HG03432 (cell line): ENCODE data around the gene ZNF646.

ENCODE experiments used
- ATAC-seq: cut with Tn5 transposase; IDR thresholded peaks from one replicate; pipeline ENCODE4 v1.9.1; 2021; ENCODE audit warnings: mild to moderate bottlenecking, moderate library complexity; ENCODE audit not compliant: unreplicated experiment

ZNF646 gene

DNA sequence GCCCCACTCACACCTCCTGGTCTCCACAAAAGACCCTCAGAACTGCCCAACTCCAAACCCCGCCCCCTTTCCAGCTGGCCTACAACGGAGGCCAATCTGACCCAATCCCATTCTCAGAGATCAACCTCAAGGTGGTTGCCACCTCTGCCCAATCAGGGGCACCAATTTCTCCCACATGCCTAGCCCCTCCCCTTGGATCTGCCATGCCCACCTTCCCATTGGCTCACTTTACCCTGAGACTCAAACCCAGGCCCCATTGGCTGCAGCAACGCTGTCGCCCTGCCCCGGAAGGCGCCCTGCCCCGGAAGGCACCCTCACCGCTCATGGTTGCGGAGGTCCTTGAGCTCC lies 10.8 kb upstream of the ZNF646 start:
- ATAC-seq: no peak

DNA sequence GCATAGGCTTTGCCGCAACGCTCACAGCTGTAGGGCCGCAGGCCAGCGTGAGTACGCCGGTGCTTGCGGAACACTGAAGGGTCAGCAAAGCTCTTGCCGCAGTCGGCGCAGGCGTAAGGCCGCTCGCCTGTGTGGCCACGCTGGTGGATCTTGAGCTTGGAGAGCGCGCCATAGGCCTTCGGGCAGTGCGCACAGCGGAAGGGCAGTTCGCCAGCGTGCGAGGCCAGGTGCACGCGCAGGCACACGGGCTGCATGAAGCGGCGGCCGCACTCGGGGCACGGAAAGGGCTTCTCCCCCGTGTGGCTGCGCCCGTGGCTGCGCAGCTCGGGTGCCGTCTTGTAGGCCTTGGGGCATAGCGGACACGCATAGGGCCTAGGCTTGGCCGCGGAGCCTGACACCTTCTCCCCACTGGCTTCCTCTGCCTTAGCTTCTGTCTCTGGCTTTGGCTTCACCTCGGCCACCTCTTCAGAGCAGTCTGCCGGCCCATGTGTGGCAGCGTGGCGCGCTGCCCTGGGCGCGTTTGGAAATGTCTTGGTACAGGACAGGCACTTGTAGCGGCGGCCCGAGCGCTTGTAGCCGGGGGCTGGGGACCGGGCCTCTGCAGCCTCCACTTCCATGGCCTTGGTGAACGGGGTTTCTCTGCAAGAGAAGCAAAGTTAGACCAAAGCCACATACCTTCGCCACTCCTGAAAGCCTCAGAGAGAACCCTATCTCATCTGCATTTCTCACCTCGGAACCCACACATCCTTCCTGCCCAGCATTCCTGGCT lies 10.2 kb upstream of the ZNF646 start:
- ATAC-seq: no peak

DNA sequence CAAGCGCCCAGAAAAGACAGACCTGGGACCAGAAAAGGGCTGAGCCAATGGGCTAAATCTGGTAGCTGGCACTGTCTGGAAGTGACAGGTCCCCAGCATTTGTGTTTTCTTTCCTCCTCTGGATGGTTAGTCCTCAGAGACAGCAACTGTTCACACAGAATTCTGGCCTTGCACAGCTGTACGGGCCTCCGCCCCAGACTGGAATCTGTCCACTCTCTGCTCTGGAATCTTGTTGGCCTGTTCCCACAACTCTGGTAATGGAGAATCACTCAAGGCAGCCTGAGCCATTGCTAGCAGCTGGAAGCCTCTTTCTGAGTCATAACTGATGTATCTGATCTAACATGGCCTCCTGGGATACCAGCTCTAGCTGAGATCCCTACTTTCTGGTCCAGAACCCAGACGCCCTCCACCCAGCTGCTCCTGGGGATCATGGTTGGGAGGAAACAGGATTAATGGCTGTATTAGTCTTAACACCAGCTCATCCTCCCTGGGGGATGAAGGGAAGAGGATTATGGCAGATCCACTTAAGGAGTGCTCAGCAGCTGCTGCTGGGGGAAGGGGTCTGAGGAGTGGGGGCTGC lies 9.2 kb upstream of the ZNF646 start:
- no peak for ATAC-seq

DNA sequence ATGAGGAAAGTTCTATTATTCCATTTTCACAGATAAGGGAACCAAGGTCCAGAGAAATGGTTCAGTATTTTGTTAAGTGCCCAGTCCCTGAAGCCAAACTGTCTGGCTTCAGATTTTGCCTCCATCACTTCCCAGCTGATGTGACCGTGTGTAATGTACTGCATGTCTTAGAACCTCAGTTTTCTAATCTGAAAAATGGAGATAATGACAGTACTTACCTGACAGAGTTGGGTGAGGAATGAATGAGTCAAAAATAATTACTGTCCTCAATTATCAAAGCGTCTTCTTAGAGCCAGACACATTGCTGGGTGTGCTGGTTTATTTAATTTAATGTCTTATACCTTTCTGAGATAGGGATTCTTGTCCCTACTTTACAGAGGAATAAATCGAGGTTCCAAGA lies 6.9 kb upstream of the ZNF646 start:
- no peak for ATAC-seq

DNA sequence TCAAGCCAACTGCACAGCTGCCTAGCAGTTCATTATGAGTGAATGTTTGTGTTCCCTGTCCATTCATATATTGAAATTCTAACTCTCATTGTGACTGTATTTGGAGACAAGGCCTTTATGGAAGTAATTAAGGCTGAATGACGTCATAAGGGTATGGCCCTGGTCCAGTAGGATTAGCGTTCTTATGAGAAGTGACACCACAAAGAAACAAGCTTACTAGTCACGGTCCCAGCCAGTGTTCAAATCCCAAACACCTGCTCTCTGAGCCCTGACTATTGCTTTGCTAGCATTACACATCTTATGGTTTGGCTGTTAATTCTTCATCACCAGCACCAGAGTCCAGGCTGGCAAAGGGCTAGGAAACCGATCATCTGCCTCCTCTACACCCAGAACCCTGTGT lies 2.4 kb upstream of the ZNF646 start:
- ATAC-seq: no peak

DNA sequence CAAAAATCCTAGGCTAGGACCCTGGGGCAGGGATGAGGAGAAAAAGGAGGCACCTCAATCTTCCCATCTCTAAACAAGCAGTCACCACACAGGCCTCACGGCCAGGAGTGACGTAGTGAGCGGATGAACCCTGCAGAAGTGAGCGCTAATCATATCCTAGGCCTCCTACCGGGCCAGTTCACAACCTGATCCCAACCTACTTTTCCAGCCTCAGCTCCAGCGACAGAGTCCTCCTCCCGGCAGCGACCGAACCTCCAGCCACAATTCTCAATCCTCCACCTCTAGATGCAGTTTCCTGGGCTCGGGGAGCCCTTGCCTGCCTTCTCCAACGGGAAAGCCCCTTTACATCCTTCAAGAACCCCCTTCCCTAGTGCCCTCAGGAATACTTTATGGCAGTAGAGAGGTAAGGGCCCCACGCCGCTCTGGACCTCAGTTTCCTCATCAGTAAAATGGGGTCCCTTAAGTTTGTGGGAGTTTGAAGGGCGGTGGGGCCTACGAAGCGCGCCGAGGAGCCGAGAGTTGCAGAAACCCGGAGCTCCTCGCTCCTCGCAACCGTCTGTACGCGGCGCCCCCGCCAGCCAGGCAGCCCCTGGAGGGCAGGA lies 1.6 kb upstream of the ZNF646 start:
- ATAC-seq: peak; percentile 1

DNA sequence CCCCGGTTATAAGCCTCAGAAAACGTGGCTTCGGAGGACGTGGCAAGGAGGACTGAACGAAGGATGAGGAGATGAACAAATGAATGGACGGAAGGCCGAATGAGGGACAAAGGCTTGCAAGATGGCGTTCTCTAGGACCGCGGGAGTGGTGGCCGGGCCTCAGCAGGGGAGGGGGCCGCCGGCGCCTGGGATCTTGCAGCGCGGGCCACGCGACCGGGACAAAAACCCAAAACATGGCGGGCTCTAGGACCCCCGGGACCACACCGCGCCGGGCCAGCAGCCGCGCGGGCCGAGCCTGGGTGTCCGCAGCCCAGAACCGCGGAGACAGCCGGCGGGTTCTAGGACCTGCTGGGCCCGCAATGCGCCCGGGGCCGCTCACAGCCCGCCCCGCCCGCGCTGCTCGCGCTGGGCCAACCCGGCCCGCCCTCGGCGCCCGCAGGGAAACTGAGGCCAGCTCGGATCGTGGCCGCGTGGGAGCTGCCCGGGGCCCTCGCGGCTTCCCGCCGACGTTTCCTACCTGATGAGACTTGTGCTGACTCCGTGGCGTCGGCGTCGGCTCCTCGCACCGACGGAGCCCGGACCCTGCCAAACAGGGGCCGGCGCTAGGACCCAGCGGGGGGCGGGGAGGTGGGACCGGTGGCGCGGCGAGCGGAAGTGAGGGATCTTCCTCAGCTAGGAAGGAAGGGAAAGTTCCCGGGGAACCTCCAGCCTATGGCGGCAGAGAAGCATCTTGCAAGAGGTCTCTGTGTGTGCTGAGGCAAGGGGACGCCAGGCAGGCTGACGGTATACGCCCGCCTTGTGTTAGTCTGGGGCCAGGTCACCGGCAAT lies 866 bp upstream of the ZNF646 start:
- ATAC-seq: peak; percentile 60

DNA sequence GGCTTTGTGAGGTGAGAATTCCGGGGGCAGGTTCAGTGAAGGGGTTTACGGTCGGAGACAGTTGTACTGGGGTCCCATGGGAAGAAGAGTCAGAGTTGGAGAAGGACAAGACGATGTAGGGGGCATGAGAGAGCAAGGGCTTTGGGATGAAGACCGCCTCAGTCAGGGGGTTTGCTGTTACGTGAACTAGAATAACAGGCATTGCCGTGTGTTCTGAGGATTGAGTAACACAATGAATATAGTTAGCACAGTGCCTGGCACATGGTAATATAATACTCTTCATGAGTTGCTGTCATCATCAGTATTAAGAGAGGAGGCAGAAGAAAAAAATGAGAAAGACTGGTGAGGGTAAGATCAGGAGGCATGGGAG lies 577 bp downstream of the ZNF646 start:
- ATAC-seq: no peak

DNA sequence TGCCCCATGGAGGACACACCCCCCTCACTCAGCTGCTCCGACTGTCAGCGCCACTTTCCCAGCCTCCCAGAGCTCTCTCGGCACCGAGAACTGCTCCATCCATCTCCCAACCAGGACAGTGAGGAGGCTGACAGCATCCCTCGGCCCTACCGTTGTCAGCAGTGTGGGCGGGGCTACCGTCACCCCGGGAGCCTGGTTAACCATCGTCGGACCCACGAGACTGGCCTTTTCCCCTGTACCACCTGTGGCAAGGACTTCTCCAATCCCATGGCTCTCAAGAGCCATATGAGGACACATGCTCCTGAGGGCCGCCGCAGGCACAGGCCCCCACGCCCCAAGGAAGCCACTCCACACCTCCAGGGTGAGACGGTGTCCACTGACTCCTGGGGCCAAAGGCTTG lies 2.1 kb downstream of the ZNF646 start:
- no peak for ATAC-seq

DNA sequence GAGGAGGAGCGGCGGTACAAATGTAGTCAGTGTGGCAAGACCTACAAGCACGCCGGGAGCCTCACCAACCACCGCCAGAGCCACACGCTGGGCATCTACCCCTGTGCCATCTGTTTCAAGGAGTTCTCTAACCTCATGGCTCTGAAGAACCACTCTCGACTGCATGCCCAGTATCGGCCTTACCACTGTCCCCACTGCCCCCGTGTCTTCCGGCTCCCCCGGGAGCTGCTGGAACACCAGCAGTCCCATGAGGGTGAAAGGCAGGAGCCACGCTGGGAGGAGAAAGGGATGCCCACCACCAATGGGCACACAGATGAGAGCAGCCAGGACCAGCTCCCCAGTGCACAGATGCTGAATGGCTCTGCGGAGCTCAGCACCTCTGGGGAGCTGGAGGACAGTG lies 2.8 kb downstream of the ZNF646 start:
- ATAC-seq: no peak

DNA sequence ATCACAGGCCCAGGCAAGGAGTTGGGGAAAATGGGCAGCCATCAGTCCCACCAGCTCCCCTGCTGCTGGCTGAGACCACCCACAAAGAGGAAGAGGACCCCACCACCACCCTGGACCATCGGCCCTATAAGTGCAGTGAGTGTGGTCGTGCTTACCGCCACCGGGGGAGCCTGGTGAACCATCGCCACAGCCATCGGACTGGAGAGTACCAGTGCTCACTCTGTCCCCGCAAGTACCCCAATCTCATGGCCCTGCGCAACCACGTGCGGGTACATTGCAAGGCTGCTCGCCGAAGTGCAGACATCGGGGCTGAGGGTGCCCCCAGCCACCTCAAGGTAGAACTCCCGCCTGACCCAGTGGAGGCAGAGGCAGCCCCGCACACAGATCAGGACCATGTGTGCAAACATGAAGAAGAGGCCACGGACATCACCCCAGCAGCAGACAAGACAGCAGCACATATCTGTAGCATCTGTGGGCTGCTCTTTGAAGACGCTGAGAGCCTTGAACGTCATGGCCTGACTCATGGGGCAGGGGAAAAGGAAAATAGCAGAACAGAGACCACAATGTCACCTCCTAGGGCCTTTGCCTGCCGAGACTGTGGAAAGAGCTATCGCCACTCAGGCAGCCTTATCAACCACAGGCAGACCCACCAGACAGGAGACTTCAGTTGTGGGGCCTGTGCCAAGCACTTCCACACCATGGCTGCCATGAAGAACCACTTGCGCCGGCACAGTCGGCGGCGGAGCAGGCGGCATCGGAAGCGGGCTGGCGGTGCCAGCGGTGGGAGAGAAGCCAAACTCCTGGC lies 3.6 kb downstream of the ZNF646 start:
- no peak for ATAC-seq

DNA sequence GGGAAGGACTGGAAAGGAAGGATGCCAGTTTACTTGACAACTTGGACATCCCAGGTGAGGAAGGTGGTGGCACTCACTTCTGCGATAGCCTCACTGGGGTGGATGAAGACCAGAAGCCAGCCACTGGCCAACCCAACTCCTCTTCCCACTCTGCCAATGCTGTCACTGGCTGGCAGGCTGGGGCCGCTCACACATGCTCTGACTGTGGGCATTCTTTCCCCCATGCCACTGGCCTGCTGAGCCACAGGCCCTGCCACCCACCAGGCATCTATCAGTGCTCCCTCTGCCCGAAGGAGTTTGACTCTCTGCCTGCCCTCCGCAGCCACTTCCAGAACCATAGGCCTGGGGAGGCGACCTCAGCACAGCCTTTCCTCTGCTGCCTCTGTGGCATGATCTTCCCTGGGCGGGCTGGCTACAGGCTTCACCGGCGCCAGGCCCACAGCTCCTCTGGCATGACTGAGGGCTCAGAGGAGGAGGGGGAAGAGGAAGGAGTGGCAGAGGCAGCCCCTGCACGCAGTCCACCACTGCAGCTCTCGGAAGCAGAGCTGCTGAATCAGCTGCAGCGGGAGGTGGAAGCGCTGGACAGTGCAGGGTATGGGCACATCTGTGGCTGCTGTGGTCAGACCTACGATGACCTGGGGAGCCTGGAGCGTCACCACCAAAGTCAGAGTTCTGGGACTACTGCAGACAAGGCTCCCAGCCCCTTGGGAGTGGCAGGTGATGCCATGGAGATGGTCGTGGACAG lies 4.5 kb downstream of the ZNF646 start:
- no peak for ATAC-seq

DNA sequence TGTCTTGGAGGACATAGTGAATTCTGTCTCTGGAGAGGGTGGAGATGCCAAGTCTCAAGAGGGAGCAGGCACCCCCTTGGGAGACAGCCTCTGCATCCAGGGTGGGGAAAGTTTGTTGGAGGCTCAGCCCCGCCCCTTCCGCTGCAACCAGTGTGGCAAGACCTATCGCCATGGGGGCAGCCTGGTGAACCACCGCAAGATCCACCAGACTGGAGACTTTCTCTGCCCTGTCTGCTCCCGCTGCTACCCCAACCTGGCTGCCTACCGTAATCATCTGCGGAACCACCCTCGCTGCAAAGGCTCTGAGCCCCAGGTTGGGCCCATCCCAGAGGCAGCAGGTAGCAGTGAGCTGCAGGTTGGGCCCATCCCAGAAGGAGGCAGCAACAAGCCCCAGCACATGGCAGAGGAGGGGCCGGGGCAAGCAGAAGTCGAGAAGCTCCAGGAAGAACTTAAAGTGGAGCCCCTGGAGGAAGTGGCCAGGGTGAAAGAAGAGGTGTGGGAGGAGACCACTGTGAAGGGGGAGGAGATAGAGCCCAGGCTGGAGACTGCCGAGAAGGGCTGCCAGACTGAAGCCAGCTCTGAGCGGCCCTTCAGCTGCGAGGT lies 5.2 kb downstream of the ZNF646 start:
- no peak for ATAC-seq

DNA sequence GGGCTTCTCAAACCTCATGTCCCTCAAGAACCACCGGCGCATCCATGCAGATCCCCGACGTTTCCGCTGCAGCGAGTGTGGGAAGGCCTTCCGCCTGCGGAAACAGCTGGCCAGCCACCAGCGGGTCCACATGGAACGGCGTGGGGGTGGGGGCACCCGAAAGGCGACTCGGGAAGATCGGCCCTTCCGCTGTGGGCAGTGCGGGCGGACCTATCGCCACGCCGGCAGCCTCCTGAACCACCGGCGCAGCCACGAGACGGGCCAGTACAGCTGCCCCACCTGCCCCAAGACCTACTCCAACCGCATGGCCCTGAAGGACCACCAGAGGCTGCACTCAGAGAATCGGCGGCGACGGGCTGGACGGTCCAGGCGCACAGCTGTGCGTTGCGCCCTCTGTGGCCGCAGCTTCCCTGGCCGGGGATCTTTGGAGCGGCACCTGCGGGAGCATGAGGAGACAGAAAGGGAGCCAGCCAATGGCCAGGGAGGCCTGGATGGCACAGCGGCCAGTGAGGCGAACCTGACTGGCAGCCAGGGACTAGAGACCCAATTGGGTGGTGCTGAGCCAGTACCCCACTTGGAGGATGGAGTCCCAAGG lies 5.9 kb downstream of the ZNF646 start:
- no peak for ATAC-seq

DNA sequence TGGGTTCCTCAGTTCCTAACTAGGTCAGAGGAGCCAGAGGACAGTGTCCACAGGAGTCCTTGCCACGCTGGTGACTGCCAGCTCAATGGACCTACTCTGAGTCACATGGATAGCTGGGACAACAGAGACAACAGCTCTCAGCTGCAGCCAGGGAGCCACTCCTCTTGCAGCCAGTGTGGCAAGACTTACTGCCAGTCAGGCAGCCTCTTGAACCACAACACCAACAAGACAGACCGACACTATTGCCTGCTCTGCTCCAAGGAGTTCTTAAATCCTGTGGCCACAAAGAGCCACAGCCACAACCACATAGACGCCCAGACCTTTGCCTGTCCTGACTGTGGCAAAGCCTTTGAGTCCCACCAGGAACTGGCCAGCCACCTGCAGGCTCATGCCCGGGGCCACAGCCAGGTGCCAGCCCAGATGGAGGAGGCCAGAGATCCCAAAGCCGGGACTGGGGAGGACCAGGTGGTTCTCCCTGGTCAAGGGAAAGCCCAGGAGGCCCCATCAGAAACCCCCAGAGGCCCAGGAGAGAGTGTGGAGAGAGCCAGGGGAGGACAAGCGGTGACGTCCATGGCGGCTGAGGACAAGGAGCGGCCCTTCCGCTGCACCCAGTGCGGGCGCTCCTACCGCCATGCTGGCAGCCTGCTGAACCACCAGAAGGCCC lies 6.7 kb downstream of the ZNF646 start:
- no peak for ATAC-seq

DNA sequence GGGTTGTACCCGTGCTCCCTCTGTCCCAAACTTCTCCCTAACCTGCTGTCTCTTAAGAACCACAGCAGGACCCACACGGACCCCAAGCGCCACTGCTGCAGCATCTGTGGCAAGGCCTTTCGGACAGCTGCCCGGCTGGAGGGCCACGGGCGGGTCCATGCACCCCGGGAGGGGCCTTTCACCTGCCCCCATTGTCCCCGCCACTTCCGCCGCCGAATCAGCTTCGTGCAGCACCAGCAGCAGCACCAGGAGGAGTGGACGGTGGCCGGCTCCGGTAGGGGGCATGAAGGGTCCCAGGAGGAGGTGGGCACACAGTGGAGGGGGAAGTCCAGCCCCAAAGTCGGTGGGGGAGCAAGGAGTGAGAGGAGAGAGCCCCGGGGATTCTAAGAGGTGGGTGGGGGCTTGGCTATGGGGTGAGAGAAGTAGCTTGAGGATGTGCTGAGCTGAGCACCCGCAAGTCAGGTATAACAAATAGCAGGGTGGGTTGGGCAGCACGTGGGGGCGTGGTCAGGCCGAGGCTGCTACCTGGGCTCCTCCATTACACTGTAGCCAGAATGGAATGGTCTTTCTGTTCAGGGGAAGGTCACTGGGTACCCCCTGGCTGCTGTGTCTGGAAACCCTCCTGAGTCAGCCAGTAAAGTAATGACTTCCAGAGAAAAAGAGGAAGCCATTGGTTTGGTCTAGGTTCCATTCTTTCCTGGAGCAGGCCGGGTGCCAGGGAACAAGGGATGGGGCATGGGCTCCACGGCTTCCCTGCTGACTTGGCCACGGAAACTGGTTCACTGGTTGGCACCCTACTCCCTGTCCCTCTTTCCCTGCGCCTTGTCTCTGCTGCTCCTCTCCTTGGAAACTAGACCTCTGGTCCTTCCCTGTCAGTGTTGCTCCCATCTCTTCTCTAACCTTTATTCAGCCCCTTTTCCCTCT lies 7.5 kb downstream of the ZNF646 start:
- ATAC-seq: no peak

DNA sequence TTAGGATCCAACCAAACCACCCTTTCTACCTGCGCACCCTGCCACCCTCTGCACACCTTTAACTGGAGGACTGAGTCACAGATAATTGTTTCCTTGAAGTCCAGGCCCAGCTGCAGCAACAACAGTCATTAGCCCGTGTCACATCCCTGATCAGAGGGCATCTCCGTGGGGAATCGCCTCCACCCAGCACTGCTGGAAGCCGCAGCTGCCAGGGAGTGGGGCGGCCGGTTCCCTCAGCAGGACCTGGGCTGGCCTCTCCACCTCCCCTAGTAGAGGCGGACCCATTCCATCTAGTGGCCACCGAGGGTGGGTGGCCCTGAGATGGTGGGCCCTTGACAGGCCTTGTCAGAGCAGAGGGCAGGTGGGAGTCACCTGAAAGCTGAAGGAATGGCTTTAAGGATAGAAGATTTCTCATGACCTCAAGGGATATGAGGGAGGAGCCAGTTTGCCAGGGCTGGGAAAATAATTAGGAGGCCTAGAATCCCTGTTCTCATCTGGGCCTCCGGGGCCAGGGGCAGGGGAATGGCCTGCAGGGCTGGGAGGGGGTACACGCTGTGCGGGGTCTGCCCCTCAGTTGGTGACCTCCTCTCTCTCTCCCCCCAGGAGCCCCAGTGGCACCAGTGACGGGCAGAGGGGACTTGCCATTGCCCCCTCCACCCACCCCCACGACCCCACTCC lies 8.3 kb downstream of the ZNF646 start:
- no peak for ATAC-seq
